Astrocyte (in vitro differentiated cells and primary cell): Measurements from ENCODE around the gene PDE3B. TPM values are rescaled to one million over a fixed set of nuclear protein-coding genes. Genes with fewer than 3 reads are reported as not detected.
"Not testable (repeated sequence)": the region's sequence is repeated elsewhere in the genome, so short reads cannot be mapped to it uniquely, and the experiment has no call there.

ENCODE experiments used
- DNase-seq: peaks from one replicate; pipeline ENCODE4 v3.0.0-alpha.2; 2010; ENCODE audit warnings: low read depth
- FAIRE-seq: peaks from 2 replicates; lab custom pipeline; 2011; peaks lifted over from hg19 to GRCh38; lab: Jason Lieb, UNC
- H2AFZ ChIP-seq: 2 replicates; pipeline ENCODE4 v1.6.0; 2012; ENCODE audit warnings: low read depth, low read length, inconsistent platforms
- H3K27ac ChIP-seq: 2 replicates; pipeline ENCODE4 v1.5.1; 2011; ENCODE audit warnings: low read depth, low read length, inconsistent platforms
- H3K27me3 ChIP-seq: 2 replicates; pipeline ENCODE4 v1.6.0; 2011; ENCODE audit warnings: low read length, inconsistent platforms; ENCODE audit not compliant: insufficient read depth
- H3K36me3 ChIP-seq: 2 replicates; pipeline ENCODE4 v1.5.1; 2011; ENCODE audit warnings: low read length, inconsistent platforms; ENCODE audit not compliant: insufficient read depth
- H3K4me1 ChIP-seq: 2 replicates; pipeline ENCODE4 v1.5.1; 2011; ENCODE audit warnings: low read length, inconsistent platforms; ENCODE audit not compliant: insufficient read depth
- H3K4me2 ChIP-seq: 2 replicates; pipeline ENCODE4 v1.6.0; 2012; ENCODE audit warnings: low read length, inconsistent platforms
- H3K4me3 ChIP-seq: 2 replicates; pipeline ENCODE4 v1.5.1; 2011; ENCODE audit warnings: low read depth, mild to moderate bottlenecking, low read length, inconsistent platforms; ENCODE audit not compliant: insufficient read depth
- H3K79me2 ChIP-seq: 2 replicates; pipeline ENCODE4 v1.6.0; 2012; ENCODE audit warnings: mild to moderate bottlenecking, low read length, inconsistent platforms; ENCODE audit not compliant: insufficient read depth
- H3K9ac ChIP-seq: 2 replicates; pipeline ENCODE4 v1.6.0; 2012; ENCODE audit warnings: mild to moderate bottlenecking, low read length, inconsistent platforms
- H3K9me3 ChIP-seq: 2 replicates; pipeline ENCODE4 v1.5.1; 2012; ENCODE audit warnings: low read depth, mild to moderate bottlenecking, low read length, inconsistent platforms; ENCODE audit not compliant: insufficient read depth
- H4K20me1 ChIP-seq: 2 replicates; pipeline ENCODE4 v1.6.0; 2012; ENCODE audit warnings: low read length, inconsistent platforms; ENCODE audit not compliant: insufficient read depth
- H3K27ac Mint-ChIP-seq: one replicate; pipeline ENCODE4 v1.8.0; 2021; ENCODE audit warnings: mild to moderate bottlenecking, mixed read lengths; ENCODE audit not compliant: unreplicated experiment
- H3K27me3 Mint-ChIP-seq: one replicate; pipeline ENCODE4 v1.8.0; 2021; ENCODE audit warnings: low read depth, mixed read lengths; ENCODE audit not compliant: unreplicated experiment
- H3K36me3 Mint-ChIP-seq: one replicate; pipeline ENCODE4 v1.8.0; 2021; ENCODE audit warnings: low read depth, mixed read lengths; ENCODE audit not compliant: unreplicated experiment
- H3K4me1 Mint-ChIP-seq: one replicate; pipeline ENCODE4 v1.8.0; 2021; ENCODE audit warnings: low read depth, mixed read lengths; ENCODE audit not compliant: unreplicated experiment
- H3K4me3 Mint-ChIP-seq: one replicate; pipeline ENCODE4 v1.8.0; 2021; ENCODE audit warnings: mild to moderate bottlenecking, moderate library complexity, mixed read lengths; ENCODE audit not compliant: unreplicated experiment
- H3K9me3 Mint-ChIP-seq: one replicate; pipeline ENCODE4 v1.8.0; 2021; ENCODE audit warnings: mild to moderate bottlenecking, mixed read lengths; ENCODE audit not compliant: unreplicated experiment
- CTCF ChIP-seq: IDR thresholded peaks from 2 replicates; pipeline ENCODE4 v1.5.1; 2011; ENCODE audit warnings: low read depth, mild to moderate bottlenecking, inconsistent platforms, low read length, moderate library complexity; ENCODE audit not compliant: insufficient read depth
- EZH2 ChIP-seq: IDR thresholded peaks from 2 replicates; pipeline ENCODE4 v1.6.1; 2012; ENCODE audit warnings: mild to moderate bottlenecking, low read length, inconsistent platforms; ENCODE audit not compliant: insufficient read depth
- total RNA-seq: library from RNA; stranded (reverse); gene quantifications from 2 replicates; pipeline ENCODE4 v1.2.1, GENCODE V29; 2021

Gene PDE3B
- total RNA-seq, 1 donor from 2014 or later: 2.9 TPM

- Mint-ChIP-seq H3K36me3 (peaks cover 13% of the 10 kb centered on the region), H3K27ac (no peak overlapping the region), H3K9me3 (peaks cover 3% of the 10 kb centered on the region), H3K27me3 (no peaks in the 10 kb centered on the region), H3K4me1 (no peaks in the 10 kb centered on the region), H3K4me3 (no peak overlapping the region)
- Histone ChIP-seq H3K27ac (no peak overlapping the region), H3K4me3 (no peak overlapping the region), H3K9me3 (no peaks in the 10 kb centered on the region), H3K79me2 (no peaks in the 10 kb centered on the region), H2AFZ (no peak overlapping the region), H3K27me3 (no peaks in the 10 kb centered on the region), H3K36me3 (peaks cover 5% of the 10 kb centered on the region), H3K4me1 (no peaks in the 10 kb centered on the region), H3K9ac (no peak overlapping the region), H4K20me1 (no peaks in the 10 kb centered on the region), H3K4me2 (no peak overlapping the region)
- FAIRE-seq (no peak), DNase-seq (no peak)
- TF ChIP-seq EZH2: no peak
- TF ChIP-seq CTCF: no peak
These were observed 238.1 kb downstream of the PDE3B start for GRCh38 chr11:14881576-14882193.

- no peaks in the 10 kb centered on the region for H3K4me1 Mint-ChIP-seq
- Histone ChIP-seq H3K27me3 (no peaks in the 10 kb centered on the region), H3K36me3 (peaks cover 5% of the 10 kb centered on the region), H4K20me1 (no peaks in the 10 kb centered on the region), H3K9me3 (no peaks in the 10 kb centered on the region), H3K9ac (no peak overlapping the region), H3K4me2 (no peak overlapping the region), H3K79me2 (no peaks in the 10 kb centered on the region), H3K4me3 (no peak overlapping the region), H3K27ac (no peak overlapping the region), H2AFZ (no peak overlapping the region), H3K4me1 (no peaks in the 10 kb centered on the region)
- no peak for TF ChIP-seq EZH2
- TF ChIP-seq CTCF: no peak
- H3K36me3 Mint-ChIP-seq: peaks cover 13% of the 10 kb centered on the region
- DNase-seq (no peak), FAIRE-seq (no peak)
- no peaks in the 10 kb centered on the region for H3K27me3 Mint-ChIP-seq
- H3K27ac Mint-ChIP-seq: no peak overlapping the region
- peaks cover 3% of the 10 kb centered on the region for H3K9me3 Mint-ChIP-seq
- H3K4me3 Mint-ChIP-seq: no peak overlapping the region
These were observed 238.6 kb downstream of the PDE3B start for GRCh38 chr11:14882196-14882595.

- FAIRE-seq, H3K27me3 Mint-ChIP-seq, H3K27ac Mint-ChIP-seq: not testable (repeated sequence)
These were observed 240.1 kb downstream of the PDE3B start for GRCh38 chr11:14883683-14884082.

More at GRCh38 chr11:14883683-14884082, 240.1 kb downstream of the PDE3B start:
- not testable (repeated sequence) for H3K4me3 ChIP-seq, H3K4me3 Mint-ChIP-seq, H3K9me3 ChIP-seq, H3K36me3 Mint-ChIP-seq, H3K9me3 Mint-ChIP-seq, H3K4me1 Mint-ChIP-seq, H3K9ac ChIP-seq, H3K4me2 ChIP-seq, H4K20me1 ChIP-seq, H2AFZ ChIP-seq, DNase-seq, H3K4me1 ChIP-seq, H3K36me3 ChIP-seq, H3K27me3 ChIP-seq, H3K27ac ChIP-seq, H3K79me2 ChIP-seq
